Nephron progenitor cell (in vitro differentiated cells): ENCODE results near the gene IL4I1.

Experiments
- DNase-seq: peaks from one replicate; pipeline ENCODE4 v3.0.0; 2021
- H3K27ac Mint-ChIP-seq: 2 replicates; pipeline ENCODE4 v1.8.0; 2021; ENCODE audit warnings: mild to moderate bottlenecking, moderate library complexity, mixed read lengths
- H3K27me3 Mint-ChIP-seq: 2 replicates; pipeline ENCODE4 v1.8.0; 2021; ENCODE audit warnings: mild to moderate bottlenecking, low read depth, mixed read lengths; ENCODE audit not compliant: poor library complexity
- H3K36me3 Mint-ChIP-seq: 2 replicates; pipeline ENCODE4 v1.8.0; 2021; ENCODE audit warnings: low read depth, mixed read lengths
- H3K4me1 Mint-ChIP-seq: 2 replicates; pipeline ENCODE4 v1.8.0; 2021; ENCODE audit warnings: mixed read lengths
- H3K4me3 Mint-ChIP-seq: 2 replicates; pipeline ENCODE4 v1.8.0; 2021; ENCODE audit warnings: mild to moderate bottlenecking, moderate library complexity, mixed read lengths
- H3K9me3 Mint-ChIP-seq: 2 replicates; pipeline ENCODE4 v1.8.0; 2021; ENCODE audit warnings: mild to moderate bottlenecking, moderate library complexity, mixed read lengths
- TF ChIP-seq, protein P1 (sequence below): fragments of 200-600 bp; sonication (generic); IDR thresholded peaks from 2 replicates; pipeline ENCODE4 v1.5.0; 2021; ENCODE audit warnings: antibody characterized with exemption

The IL4I1 gene

DNA sequence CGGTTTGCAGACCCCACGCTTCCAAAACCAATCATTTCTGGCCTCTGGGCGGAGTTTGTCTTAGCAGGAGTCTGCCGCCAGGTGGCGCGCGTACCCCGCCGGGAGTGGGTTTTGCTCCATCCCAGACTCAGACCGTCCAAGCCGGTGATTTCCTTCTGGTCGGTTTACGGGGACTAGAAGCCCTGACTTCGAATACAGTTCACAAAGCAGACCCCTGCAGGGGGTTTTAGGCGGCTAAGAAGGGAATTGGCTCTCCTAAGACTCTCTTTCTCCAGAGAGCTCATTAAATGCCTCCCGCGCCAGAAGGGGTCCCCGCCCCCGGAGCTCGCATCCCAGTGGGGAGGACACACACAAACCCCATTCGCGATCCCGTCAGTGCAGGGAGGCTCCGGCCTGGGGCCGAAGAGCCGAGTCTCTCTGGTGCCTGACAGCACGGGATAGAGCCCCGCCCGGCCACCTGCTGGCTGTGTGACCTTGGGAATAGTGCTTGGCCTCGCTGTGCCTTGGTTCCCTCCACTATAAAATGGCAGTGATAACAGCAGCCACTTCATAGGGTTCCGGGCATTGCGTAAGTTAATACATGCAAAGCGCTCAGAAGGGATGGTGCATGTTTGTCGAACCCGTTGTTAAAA, 41.2 kb upstream of the IL4I1 start:
- H3K27me3 Mint-ChIP-seq = peaks cover 21% of the 10 kb centered on the region
- no peak overlapping the region for H3K4me3 Mint-ChIP-seq
- DNase-seq = peak; percentile 93
- H3K36me3 Mint-ChIP-seq = peaks cover 9% of the 10 kb centered on the region
- TF ChIP-seq, protein P1, sequence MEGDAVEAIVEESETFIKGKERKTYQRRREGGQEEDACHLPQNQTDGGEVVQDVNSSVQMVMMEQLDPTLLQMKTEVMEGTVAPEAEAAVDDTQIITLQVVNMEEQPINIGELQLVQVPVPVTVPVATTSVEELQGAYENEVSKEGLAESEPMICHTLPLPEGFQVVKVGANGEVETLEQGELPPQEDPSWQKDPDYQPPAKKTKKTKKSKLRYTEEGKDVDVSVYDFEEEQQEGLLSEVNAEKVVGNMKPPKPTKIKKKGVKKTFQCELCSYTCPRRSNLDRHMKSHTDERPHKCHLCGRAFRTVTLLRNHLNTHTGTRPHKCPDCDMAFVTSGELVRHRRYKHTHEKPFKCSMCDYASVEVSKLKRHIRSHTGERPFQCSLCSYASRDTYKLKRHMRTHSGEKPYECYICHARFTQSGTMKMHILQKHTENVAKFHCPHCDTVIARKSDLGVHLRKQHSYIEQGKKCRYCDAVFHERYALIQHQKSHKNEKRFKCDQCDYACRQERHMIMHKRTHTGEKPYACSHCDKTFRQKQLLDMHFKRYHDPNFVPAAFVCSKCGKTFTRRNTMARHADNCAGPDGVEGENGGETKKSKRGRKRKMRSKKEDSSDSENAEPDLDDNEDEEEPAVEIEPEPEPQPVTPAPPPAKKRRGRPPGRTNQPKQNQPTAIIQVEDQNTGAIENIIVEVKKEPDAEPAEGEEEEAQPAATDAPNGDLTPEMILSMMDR = peak; percentile 96
- H3K27ac Mint-ChIP-seq = no peak overlapping the region
- no peaks in the 10 kb centered on the region for H3K9me3 Mint-ChIP-seq
- peaks cover 17% of the 10 kb centered on the region for H3K4me1 Mint-ChIP-seq

DNA sequence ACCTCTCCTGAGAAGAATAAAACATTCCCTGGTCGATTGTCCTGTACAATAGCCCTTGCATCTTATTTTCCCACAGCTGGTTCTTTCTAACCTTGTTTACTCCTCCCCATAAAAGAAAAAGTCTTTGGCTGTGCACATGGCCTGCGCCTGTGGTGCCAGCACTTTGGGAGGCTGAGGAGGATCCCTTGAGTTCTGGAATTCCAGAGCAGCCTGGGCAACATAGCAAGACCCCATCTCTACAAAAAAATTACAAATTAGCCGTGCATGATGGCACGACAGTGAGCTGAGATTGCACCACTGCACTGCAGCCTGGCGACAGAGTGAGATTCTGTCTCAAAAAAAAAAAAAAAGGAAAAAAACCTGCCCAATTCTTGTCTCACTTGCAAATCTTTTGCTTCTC, 39.9 kb upstream of the IL4I1 start:
- H3K9me3 Mint-ChIP-seq = no peaks in the 10 kb centered on the region
- peaks cover 21% of the 10 kb centered on the region for H3K27me3 Mint-ChIP-seq

DNA sequence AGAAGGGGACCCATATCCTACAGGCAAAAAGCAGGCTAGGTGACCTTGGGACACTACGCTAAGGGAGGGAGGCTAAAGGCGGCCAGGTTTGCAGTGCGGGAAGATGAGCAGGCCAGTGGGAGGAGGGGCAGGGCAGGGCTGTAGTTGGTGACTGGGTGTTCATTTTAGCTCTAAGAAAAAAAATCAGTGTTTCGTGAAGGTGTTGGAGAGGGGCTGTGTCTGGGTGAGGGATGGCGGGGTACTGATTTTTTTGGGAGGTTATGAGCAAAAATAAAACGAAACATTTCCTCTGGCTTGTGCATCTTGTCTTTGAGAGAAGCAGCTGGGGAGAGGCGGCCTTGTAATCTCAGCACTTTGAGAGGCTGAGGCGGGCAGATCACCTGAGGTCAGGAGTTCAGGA, 37.0 kb upstream of the IL4I1 start:
- Mint-ChIP-seq H3K27ac (peak overlapping the region; percentile 77), H3K27me3 (peaks cover 26% of the 10 kb centered on the region), H3K36me3 (peaks cover 32% of the 10 kb centered on the region), H3K4me1 (peaks cover 15% of the 10 kb centered on the region), H3K4me3 (no peak overlapping the region), H3K9me3 (peaks cover 3% of the 10 kb centered on the region)
- DNase-seq = no peak
- TF ChIP-seq, protein P1 = no peak

More for the DNA sequence above, 39.9 kb upstream of the IL4I1 start:
- H3K27ac Mint-ChIP-seq = no peak overlapping the region
- H3K4me1 Mint-ChIP-seq = peaks cover 18% of the 10 kb centered on the region
- DNase-seq = no peak
- TF ChIP-seq, protein P1 = no peak
- H3K36me3 Mint-ChIP-seq = peaks cover 16% of the 10 kb centered on the region
- H3K4me3 Mint-ChIP-seq = no peak overlapping the region

DNA sequence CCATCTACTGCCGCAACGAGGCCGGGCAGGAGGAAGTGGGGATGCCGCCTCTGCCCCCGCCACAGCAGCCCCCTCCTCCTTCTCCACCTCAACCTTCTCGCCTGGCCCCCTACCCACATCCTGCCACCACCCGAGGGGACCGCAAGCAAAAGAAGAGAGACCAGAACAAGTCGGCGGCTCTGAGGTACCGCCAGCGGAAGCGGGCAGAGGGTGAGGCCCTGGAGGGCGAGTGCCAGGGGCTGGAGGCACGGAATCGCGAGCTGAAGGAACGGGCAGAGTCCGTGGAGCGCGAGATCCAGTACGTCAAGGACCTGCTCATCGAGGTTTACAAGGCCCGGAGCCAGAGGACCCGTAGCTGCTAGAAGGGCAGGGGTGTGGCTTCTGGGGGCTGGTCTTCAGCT, 36.0 kb upstream of the IL4I1 start:
- TF ChIP-seq, protein P1 = no peak
- Mint-ChIP-seq H3K4me1 (peaks cover 25% of the 10 kb centered on the region), H3K9me3 (peaks cover 3% of the 10 kb centered on the region), H3K27me3 (peaks cover 22% of the 10 kb centered on the region), H3K27ac (no peak overlapping the region), H3K36me3 (peaks cover 34% of the 10 kb centered on the region), H3K4me3 (no peak overlapping the region)
- no peak for DNase-seq

DNA sequence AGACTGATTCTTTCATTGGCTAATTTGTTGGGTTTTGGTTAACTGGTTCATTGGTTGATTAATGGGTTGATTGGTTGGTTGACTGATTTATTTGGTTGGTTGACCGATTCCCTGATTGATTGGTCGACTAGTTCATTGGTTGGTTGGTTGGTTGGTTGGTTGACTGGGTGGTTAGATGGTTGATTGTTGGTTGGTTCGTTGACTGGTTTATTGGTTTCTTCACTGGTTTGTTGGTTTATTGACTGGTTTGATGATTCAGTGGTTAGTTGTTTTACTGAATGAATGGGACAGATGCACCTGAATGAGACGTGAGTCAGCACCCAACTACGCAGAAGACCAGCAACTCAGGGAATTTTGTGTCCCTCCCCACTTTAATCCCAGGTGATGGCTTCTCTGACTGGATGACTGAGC, 35.4 kb upstream of the IL4I1 start:
- no peak overlapping the region for H3K4me3 Mint-ChIP-seq
- TF ChIP-seq, protein P1 = no peak

More for the DNA sequence above, 35.4 kb upstream of the IL4I1 start:
- no peak for DNase-seq
- Mint-ChIP-seq H3K27me3 (peaks cover 19% of the 10 kb centered on the region), H3K4me1 (peaks cover 31% of the 10 kb centered on the region), H3K9me3 (peaks cover 3% of the 10 kb centered on the region), H3K27ac (no peak overlapping the region), H3K36me3 (peaks cover 41% of the 10 kb centered on the region)
